ENCODE results near the gene PANK1.

Gene PANK1

DNA sequence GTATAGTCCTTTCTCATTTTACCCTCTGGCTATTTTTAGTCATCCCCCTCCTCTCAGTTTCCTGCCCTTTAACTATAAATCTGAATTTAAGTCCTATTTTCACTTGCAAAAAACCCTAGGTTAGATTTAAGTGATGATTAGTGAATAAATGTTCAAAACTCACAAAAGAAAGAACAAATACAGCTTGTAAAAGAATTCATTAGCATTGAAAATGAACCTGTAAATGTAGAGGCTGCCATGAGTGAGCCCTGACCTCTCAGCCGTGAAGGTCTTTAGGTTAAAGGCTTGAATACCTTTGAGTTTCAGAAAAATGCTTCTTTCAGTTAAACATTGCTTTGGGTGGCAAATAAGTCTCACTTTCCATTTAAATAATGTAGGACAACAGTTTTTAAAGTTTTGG, 107.7 kb downstream of the PANK1 start:
- TF ChIP-seq, protein P1, sequence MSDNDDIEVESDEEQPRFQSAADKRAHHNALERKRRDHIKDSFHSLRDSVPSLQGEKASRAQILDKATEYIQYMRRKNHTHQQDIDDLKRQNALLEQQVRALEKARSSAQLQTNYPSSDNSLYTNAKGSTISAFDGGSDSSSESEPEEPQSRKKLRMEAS (IDR thresholded peaks at IDR 0.05; ENCODE audit: low read depth, low read length): no peak
- no peak for TF ChIP-seq MYC (IDR thresholded peaks at IDR 0.05; ENCODE audit: low read depth, low read length)
- TF ChIP-seq POLR2A (IDR thresholded peaks at IDR 0.05; ENCODE audit: extremely low read depth, insufficient read length): no peak
- TF ChIP-seq, protein P2, sequence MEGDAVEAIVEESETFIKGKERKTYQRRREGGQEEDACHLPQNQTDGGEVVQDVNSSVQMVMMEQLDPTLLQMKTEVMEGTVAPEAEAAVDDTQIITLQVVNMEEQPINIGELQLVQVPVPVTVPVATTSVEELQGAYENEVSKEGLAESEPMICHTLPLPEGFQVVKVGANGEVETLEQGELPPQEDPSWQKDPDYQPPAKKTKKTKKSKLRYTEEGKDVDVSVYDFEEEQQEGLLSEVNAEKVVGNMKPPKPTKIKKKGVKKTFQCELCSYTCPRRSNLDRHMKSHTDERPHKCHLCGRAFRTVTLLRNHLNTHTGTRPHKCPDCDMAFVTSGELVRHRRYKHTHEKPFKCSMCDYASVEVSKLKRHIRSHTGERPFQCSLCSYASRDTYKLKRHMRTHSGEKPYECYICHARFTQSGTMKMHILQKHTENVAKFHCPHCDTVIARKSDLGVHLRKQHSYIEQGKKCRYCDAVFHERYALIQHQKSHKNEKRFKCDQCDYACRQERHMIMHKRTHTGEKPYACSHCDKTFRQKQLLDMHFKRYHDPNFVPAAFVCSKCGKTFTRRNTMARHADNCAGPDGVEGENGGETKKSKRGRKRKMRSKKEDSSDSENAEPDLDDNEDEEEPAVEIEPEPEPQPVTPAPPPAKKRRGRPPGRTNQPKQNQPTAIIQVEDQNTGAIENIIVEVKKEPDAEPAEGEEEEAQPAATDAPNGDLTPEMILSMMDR (IDR thresholded peaks at IDR 0.05; ENCODE audit: low read depth, low read length): no peak
- DNase-seq (ENCODE audit: low read depth): no peak
- no peak overlapping the region for H3K4me3 ChIP-seq (ENCODE audit: low read depth, low read length)

DNA sequence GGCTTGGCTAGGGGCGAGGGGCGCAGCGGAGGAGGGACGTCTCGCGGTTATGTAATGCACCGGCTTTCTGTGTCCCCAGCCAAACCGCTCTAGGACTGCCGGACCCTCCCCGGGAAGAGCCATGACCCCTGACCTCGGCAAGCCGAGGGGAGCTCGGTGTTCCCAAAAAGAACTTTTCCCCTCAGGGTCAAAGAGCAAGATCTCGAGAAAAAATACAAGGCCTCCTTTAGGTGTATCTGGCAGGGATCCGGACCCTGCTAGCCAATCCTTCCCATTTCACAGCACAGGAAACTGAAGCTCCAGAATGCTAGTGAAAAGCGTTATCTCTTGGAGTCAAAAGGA, 109.1 kb downstream of the PANK1 start:
- H3K4me3 ChIP-seq (ENCODE audit: low read depth, low read length): no peak overlapping the region
- no peak for DNase-seq (ENCODE audit: low read depth)
- TF ChIP-seq, protein P1 (IDR thresholded peaks at IDR 0.05; ENCODE audit: low read depth, low read length): no peak
- no peak for TF ChIP-seq MYC (IDR thresholded peaks at IDR 0.05; ENCODE audit: low read depth, low read length)
- TF ChIP-seq, protein P2 (IDR thresholded peaks at IDR 0.05; ENCODE audit: low read depth, low read length): no peak
- TF ChIP-seq POLR2A (IDR thresholded peaks at IDR 0.05; ENCODE audit: extremely low read depth, insufficient read length): no peak

DNA sequence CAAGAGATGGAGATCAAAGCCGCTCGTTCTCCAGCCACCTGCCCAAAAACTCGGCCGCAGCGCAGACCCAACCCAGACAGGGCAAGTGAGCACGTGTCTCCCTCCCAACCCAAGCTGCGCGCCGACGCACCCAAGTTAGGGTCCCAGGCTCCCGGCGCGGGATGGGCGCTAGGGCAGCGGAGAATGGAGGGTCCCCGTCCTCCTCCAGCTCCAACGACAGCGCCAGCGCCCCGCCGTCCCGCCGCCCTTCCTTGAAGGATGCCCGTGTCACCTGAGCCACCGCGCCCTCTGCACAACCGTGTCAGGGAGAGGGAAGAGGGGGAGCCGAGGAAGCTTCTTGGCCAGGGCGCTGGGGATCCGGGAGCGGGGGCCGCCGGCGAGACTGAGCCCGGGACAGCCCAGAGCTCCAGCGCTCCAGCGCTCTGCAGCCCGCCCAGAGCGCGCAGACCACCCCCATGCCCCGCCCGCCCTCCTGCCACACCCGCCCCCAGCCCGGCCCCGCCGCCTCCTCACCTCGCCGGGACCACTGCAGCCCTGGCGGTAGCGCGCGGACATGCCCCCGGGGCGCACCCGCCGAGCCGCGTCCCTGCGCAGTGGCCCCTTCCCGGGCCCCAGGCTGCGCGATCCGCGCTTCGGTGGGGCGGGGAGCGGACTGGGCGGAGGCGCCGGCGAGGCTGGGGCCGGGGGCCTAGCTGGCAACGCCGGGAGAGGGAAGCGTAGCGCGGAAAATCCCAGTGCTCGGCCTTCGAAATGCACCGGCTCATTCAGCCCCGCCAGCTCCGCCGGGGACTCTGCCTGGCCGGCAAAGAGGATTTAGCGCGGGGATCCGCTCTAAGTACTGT, 109.7 kb downstream of the PANK1 start, which contains the start of gene SLC16A12:
Gene SLC16A12 (minus strand): TSS at position 424 of the 842 bp plus-strand sequence. CDS start 73,016 bp downstream, outside the sequence.
- no peak within 1 kb of the TSS for H3K4me3 ChIP-seq (ENCODE audit: low read depth, low read length)
- DNase-seq (ENCODE audit: low read depth): no peak
- TF ChIP-seq, protein P1 (IDR thresholded peaks at IDR 0.05; ENCODE audit: low read depth, low read length): no peak
- TF ChIP-seq, protein P2 (IDR thresholded peaks at IDR 0.05; ENCODE audit: low read depth, low read length): no peak
- no peak for TF ChIP-seq POLR2A (IDR thresholded peaks at IDR 0.05; ENCODE audit: extremely low read depth, insufficient read length)
- TF ChIP-seq MYC (IDR thresholded peaks at IDR 0.05; ENCODE audit: low read depth, low read length): no peak

DNA sequence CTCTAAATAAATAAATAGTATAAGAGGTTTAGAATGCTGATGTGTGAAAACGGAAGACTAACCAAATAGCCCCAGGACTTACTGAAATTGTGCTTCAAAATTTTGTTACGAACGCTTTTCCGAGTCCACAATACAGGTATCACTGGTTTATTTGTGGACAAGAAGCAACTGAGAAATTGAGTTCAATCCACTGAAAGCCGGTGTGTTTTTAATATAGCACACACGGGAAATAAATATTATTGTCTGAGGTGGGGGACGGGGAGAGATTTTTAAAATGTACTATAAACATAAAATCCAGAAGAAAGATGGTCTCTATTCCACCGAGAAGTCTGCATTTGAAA, 110.2 kb downstream of the PANK1 start:
- H3K4me3 ChIP-seq (ENCODE audit: low read depth, low read length): no peak overlapping the region
- no peak for DNase-seq (ENCODE audit: low read depth)
- TF ChIP-seq, protein P1 (IDR thresholded peaks at IDR 0.05; ENCODE audit: low read depth, low read length): no peak
- TF ChIP-seq MYC (IDR thresholded peaks at IDR 0.05; ENCODE audit: low read depth, low read length) (no peak), POLR2A (IDR thresholded peaks at IDR 0.05; ENCODE audit: extremely low read depth, insufficient read length) (no peak)
- TF ChIP-seq, protein P2 (IDR thresholded peaks at IDR 0.05; ENCODE audit: low read depth, low read length): no peak
